ENCODE data around the gene ARSK.
A peak's percentile ranks its signal among the peaks of the same experiment; 100 is the strongest.

Gene ARSK

DNA sequence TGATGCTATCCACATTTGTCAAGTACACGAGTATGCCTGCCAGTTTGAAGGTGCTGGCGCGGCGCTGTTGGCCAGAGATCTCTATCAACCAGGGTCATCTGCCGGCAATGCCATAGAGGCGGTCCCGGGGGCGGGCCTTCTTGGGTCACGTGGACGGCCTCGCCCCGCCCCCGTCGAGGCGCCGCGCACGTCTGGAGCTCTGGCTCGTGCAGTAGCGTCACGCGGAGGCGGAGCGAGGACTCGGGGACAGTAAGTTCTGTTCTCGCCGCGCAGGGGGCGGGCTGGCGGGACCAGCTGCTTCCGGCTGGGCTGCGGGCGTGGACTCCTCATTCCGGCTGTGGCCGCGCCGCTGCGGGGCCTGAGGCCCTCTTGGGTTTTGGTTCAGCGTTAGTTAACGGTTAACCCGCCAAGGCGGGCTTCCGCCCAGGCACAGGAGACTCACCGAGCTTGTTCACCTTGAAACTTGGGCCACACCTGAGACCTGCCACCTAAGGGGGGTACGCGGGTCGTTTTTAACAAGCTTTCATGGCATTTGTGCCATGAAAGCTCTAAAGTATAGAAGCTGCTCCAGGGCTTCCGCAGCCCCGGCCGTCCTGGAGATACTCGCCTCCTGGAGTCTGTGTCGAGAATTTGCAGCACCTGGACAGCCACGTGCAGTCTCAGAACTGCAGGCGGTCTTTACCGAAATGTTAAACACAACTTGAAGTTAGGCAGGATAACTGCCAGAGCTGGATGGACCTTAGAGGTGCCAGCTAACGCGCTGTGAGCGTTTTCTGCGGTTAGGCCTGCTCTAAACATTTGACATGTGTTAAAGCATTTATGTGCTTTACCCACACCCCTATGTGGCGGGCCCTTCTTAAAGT lies 91.9 kb downstream of the ARSK start, which contains the start of gene RFESD:
Gene RFESD (plus strand): TSS at position 209 of the 863 bp plus-strand sequence. CDS start 5,495 bp downstream, outside the sequence.
- peak; percentile 79 to 91 for DNase-seq (ENCODE audit: extremely low read depth in 1 of 2, low read depth in 1 of 2)

DNA sequence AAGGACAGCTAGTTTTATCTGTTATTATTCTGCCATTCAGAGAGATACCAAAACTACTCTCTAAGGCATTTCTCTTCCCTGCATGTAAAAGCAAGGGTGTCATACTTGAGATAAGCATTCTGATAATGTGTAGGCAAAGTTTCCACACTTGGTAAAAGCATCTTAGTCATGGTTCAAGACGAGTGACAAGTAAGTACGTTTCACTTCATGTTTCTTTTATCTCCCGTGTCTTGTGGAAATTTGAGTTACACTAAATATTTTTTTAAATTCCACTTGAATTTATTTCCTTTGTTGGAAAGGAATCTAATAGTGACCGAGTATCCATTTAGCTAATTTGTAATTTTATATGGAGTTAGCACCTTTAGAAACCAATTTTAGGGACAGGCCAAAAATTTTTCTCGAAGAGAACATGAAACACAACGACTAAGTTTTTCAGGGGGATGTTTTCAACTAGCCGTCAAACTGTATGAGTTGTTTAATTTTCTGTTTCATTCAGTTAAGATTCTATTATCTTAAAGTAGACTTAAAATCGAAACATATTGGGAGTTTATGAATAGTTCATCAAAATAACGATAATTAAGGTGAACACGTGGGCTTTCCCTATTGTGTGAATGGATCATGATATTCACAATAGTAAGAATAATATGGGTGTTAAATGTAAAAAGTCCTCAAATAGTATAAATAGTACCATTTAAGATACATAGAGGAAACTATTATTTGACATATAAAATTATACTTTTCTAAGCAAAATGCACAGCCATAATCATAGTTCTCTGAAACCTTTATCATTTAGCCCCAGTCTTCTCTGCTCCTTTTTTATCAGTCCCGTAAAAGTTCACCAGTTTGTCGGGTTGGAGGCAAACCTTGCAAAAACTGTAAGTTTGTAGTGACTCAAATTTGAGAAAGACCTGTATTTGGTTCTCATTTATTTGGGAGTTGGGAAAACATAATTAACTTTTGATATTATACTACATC lies 93.3 kb downstream of the ARSK start:
- no peak for DNase-seq (ENCODE audit: extremely low read depth in 1 of 2, low read depth in 1 of 2)

DNA sequence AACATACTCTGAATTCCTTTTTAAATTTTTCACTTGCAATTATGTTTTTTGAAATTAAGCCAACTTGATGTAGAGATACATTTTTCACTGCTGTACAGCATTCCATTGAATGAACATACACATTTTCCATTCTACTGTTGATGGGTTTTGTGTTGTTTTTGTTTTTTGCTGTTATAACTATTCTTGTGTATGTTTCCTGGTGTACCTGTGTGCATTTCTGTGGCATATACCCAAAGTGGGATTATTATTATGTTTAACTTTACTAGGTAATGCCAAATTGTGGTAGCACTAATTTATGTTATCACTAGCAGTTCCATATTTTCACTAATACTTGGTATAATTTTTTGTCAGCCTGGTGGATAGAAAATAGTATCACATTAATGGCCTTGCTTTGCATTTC lies 94.4 kb downstream of the ARSK start:
- no peak for DNase-seq (ENCODE audit: extremely low read depth in 1 of 2, low read depth in 1 of 2)

DNA sequence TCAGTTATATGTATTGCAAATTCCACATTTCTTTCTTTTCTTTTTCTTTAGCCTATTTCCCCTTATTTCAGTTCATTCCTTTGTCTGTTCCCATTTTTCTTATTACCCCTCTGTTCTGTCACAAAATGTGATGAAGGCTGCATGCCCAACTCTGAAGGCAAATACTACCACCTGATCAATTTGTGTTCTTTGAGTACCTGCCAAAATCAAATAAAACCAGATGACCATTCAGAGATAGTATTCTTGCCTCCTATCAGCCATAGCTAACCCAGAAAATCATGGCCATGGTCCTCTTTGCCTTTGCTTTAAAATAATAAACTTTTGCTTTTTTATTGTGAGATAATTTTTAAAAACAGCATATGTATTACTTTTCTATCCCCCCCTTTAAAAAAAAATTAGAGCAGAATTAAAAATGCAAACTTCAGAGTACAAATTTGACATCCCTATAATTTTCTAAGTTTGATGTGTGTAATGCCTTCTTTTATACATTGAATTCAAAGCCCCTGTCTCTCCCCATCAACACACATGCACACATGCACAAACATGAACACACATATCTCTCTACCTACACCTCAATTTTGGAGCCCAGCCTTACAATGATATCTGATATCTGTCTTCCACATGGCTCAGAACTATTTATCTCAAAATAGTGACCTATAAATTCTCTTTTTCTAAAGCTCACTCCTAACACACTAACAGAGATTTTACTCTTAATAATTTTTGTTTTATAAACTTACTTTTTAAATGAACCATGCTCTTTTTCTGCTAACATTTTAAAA lies 95.1 kb downstream of the ARSK start:
- DNase-seq (ENCODE audit: extremely low read depth in 1 of 2, low read depth in 1 of 2), result no peak

DNA sequence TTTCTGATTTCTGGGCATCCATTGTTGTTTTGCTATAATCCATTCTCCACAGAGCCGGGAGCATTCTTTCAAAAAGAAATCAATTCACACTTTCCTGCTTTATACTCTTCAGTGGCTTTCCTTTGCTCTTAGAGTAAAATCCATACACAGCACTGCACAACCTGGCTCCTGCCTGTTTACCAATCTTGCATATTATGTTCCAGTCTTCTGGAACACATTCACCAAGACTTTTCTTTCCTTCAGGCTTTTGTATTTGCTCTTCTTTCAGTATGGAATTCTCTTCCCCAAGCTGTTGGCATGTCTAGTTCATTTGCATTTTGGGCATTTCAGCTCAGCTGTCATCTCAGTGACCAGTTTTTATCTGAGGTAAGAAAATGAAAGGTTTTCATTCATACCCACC lies 97.9 kb downstream of the ARSK start:
- no peak for DNase-seq (ENCODE audit: extremely low read depth in 1 of 2, low read depth in 1 of 2)

DNA sequence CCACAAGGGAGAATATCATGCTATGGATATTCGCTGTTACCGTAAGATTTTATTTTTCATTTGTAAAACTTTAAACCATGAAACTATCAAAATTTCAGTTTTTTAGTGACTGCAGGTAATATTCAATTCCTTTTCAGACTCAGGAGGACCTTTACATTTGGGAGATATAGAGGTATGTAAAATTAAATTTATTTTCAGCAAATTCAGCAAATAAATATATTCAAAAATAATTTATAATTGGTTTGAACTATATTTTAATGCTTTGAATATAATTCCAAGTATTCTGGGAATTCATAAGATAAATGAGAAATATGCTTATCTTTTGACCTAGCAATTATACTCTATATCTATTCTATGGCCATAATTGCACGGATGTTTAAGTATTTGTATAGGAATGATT lies 99.3 kb downstream of the ARSK start:
- DNase-seq (ENCODE audit: extremely low read depth in 1 of 2, low read depth in 1 of 2), result no peak
